HG02970 (cell line): ENCODE data around the gene COG6.

Experiments used
- ATAC-seq: cut with Tn5 transposase; IDR thresholded peaks from one replicate; pipeline ENCODE4 v1.9.1; 2021; ENCODE audit warnings: mild to moderate bottlenecking, moderate library complexity, moderate number of reproducible peaks; ENCODE audit not compliant: unreplicated experiment, low FRiP score

Gene COG6

GRCh38 chr13:39655569-39656324 is at the start of gene COG6:
Gene COG6, plus strand, starts transcription at chr13:39655662. Its CDS starts 65 bp downstream, at chr13:39655727.
- ATAC-seq = peak; percentile 96

DNA sequence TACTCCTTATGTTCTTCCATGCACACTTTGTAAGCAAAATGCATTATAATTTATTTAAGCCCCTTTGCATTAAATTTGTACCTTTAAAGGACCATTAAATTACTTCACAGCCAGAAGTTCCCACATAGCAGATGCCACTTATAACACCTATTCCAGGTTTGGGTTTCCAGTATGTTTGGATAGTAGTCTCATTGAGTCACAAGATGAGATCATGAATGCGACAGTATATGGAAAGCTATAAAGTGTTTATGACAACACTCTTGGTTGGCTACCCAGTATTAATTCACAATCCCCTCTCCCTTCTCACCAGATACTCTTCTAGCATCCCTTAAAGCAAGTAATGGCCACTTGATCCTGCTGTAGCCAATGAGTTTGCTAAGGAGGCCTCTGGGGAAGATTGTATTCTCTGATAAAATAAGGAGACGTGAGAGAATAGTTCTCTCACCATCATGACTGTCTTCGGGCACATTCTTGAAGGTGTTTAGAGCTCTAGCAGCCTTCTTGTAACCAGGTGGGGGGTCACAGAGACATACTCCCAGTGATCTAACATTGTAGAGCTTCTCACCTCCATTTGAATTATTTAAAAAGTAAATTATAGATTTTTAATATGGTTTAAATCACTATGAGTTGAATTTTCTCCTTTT is 49.7 kb upstream of the COG6 start:
- ATAC-seq = no peak

GRCh38 chr13:39607876-39608275 is 47.6 kb upstream of the COG6 start:
- no peak for ATAC-seq

- no peak for ATAC-seq
Measured at GRCh38 chr13:39612023-39612637, 43.3 kb upstream of the COG6 start.

DNA sequence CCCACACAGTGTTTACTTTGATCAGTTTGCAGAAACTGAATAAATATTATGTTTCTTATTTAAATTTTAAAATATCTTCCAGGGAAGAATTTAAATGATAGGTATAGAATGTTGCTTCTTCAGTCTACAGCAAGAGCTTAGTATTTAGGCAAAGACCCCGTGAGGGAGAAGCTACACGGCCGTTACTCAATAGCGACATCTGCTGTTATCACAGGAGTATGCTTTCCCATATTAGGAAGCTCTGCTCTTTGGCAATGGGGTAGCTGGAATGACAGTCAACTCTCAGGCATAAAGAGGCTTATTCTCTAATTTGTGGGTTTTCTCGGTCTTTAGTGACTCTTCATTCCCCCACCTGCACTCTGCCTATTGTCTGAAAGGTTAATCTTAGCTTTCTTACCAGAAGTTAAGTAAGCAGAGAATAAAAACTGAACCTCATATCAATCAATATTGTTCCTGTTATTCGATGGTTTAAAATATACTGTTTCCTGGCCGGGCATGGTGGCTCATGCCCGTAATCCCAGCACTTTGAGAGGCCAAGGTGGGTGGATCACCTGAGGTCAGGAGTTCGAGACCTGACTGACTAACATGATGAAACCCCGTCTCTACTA is 39.3 kb upstream of the COG6 start:
- ATAC-seq = no peak

GRCh38 chr13:39618561-39618960 is 36.9 kb upstream of the COG6 start:
- ATAC-seq = no peak

DNA sequence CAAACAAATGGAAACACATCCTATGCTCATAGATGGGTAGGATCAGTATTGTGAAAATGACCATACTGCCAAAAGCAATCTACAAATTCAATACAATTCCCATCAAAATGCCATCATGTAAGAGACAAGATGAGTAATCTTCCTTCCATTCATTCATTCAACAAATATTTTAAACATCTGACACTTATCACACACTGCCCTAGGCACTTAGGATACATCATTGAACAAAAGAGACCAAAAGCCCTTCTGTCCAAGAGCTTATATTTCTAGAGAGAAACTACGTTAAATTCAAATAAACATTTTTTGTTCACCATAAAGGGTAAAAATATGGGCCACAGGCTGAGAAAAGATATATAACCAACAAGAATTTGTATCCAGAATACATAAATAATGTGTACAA is 32.0 kb upstream of the COG6 start:
- no peak for ATAC-seq

DNA sequence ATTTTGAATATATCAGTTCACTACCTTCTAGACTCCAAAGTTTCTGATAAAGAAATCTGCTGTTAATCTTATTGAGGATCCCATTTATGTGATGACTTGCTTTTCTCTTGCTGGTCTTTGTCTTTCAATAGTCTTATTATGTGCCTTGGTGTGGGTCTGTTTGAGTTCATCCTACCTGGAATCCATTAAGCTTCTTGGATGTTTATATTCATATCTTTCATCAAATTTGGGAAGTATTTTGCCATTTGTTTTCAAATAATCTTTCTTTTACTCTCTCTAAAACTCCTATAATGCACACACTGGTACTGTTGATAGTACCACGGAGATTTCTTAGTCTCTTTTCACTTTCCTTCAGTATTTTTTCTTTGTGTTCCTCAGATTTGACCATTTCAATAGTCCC is 24.2 kb upstream of the COG6 start:
- no peak for ATAC-seq

- ATAC-seq = no peak
Measured at GRCh38 chr13:39632994-39633393, 22.5 kb upstream of the COG6 start.

- ATAC-seq = no peak
Measured at GRCh38 chr13:39635564-39635963, 19.9 kb upstream of the COG6 start.

- ATAC-seq = no peak
Measured at GRCh38 chr13:39637890-39638289, 17.6 kb upstream of the COG6 start.

GRCh38 chr13:39641645-39642044 is 13.8 kb upstream of the COG6 start:
- no peak for ATAC-seq

- no peak for ATAC-seq
Measured at GRCh38 chr13:39646122-39646521, 9.3 kb upstream of the COG6 start.

DNA sequence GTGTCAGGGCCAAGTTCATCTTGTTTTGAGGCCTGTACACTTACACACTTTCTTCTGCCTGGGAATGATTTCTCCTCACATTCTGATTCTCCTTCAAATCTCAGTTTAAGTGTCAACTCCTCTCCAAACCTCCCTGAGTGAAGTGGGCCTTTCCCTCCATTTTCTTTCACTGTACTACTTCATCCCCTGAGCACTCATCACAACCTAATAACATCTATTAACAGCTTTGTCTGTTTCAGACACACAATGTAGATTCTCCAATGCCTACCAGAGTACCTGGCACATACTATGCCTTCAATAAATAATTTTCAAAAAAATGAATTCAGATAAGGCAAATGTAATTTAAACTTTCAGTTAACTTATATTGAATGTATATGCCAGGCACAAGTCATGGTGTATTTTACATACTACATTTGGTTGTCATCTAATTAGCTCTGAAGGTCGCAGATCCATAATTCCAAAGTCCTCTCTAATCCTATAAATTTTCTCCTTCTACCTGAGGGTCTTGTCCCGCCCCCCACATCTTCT is 357 bp upstream of the COG6 start:
- ATAC-seq = peak; percentile 17

DNA sequence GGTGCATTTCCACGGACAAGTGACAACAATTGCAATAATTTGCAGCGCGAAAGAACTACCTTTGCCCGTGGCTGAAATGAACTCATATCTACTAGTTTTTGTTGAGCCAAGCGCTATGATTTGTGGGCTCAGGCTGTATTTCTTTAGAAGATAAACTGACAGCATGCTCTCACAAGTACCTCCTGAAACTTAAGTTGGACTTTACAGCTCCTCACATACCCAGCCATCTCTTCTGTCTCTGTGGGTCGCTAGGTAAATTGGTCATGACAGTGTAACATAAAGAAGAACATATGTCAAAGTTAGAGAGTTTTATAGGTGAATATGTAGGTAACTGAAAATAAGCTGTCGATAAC is 839 bp downstream of the COG6 start:
- ATAC-seq = no peak

DNA sequence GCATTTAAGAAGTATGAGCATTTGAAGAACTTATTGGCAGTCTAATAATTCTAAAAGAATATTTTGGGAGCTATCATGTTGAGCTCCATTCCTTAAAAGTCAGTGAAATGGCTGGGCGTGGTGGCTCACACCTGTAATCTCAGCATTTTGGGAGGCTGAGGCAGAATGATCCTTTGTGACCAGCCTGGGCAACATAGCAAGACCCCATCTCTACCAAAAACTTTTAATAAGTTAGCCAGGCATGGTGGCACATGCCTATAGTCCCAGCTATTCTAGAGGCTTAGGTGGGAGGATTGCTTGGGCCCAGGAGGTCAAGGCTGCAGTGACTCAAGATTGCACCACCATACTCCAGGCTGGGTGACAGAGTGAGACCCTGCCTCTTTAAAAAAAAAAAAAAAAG is 8.0 kb downstream of the COG6 start:
- ATAC-seq = no peak

DNA sequence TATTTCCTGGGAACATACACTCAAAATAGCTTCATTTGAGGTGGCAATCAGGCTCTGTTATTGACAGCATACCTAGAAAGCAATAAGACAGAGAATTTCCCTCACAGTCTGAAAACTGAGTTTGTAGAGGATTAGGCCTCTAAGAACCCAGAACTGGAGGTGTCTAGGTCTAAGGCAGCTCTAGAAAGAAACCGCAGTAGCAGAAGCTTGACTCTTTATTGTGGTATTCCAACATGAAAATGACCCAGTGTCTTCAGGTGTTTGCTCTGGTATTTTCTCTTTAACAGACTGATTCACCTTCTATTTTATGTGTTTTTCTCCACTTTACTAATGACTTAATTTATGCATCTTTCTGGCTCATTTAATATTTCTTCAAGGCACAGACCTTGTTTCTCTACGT is 8.5 kb downstream of the COG6 start:
- ATAC-seq = no peak

DNA sequence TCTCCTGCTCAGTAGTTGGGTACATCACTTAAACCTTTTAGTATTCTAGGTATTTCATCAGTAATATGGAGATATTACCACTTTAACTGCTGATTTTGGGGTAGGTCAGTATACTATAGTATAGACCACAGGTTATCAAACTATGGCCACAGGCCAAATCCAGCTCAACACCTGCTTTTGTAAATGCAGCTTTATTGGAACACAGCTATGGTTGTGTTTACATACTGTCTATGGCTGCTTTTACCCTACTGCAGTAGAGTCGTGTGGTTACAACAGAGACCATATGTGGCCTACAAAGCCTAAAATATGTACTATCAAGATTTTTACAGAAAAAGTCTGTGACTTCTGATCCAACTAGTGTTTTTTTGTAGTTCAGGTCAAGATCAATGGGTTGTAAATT is 10.3 kb downstream of the COG6 start:
- ATAC-seq = no peak

- ATAC-seq = no peak
Measured at GRCh38 chr13:39670445-39670844, 15.0 kb downstream of the COG6 start.

- ATAC-seq = no peak
Measured at GRCh38 chr13:39672378-39673132, 17.1 kb downstream of the COG6 start.

DNA sequence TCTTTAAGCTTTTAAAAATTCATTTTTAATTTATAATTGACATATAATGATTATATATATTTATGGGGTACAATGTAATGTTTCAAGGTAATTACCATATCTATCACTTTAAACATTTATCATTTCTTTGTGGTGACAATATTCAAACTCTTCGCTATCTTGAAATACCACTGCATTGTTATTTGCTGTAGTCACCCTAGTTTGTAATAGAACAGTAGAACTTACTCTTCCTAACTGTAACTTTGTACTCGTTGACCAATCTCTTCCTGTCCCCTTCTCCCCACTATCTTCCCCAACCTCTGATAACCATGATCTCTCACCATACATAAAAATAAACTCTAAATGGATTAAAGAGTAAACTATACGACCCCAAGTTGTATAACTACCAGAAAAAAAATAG is 20.4 kb downstream of the COG6 start:
- ATAC-seq = no peak
